Measurements from ENCODE around the gene CHAD. TPM values are rescaled to one million over a fixed set of nuclear protein-coding genes. Genes with fewer than 3 reads are reported as not detected.

The CHAD gene
- total and polyA plus RNA-seq, 2 of the 13 experiments (the other 11 are each of a cell fraction or from before 2014, with no cell fraction given) = 1.4 TPM; not detected in 1

GRCh38 chr17:50482516-50482915, 13.8 kb upstream of the CHAD start (continued):
- TF ChIP-seq ZBTB10 (CRISPR knock-in tag; IDR thresholded peaks at IDR 0.05; ENCODE audit: borderline replicate concordance) = no peak
- TF ChIP-seq ZNF432 (CRISPR knock-in tag; IDR thresholded peaks at IDR 0.05; ENCODE audit: borderline replicate concordance) = no peak
- TF ChIP-seq MIER3 (CRISPR knock-in tag; IDR thresholded peaks at IDR 0.05; ENCODE audit: borderline replicate concordance) = peak; percentile 62; the same call in 1 of the 2 replicates
- TF ChIP-seq PLSCR1 (CRISPR knock-in tag; IDR thresholded peaks at IDR 0.05; ENCODE audit: borderline replicate concordance) = no peak
- TF ChIP-seq MED13 (CRISPR knock-in tag; IDR thresholded peaks at IDR 0.05) = 0 out of 2 replicates have a peak, but pooled peaks have one; percentile 42
- no peak for TF ChIP-seq TARDBP (CRISPR knock-in tag; IDR thresholded peaks at IDR 0.05)
- TF ChIP-seq ZBTB42 (CRISPR knock-in tag; IDR thresholded peaks at IDR 0.05) = no peak
- TF ChIP-seq, protein P1, sequence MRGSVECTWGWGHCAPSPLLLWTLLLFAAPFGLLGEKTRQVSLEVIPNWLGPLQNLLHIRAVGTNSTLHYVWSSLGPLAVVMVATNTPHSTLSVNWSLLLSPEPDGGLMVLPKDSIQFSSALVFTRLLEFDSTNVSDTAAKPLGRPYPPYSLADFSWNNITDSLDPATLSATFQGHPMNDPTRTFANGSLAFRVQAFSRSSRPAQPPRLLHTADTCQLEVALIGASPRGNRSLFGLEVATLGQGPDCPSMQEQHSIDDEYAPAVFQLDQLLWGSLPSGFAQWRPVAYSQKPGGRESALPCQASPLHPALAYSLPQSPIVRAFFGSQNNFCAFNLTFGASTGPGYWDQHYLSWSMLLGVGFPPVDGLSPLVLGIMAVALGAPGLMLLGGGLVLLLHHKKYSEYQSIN (CRISPR knock-in tag; IDR thresholded peaks at IDR 0.05; ENCODE audit: borderline replicate concordance) = no peak
- no peak for TF ChIP-seq ZNF3 (CRISPR knock-in tag; IDR thresholded peaks at IDR 0.05)
- 0 out of 2 replicates have a peak, but pooled peaks have one; percentile 26 for TF ChIP-seq ZMYM4 (CRISPR knock-in tag; IDR thresholded peaks at IDR 0.05)
- peak; percentile 87 for TF ChIP-seq IRF2 (CRISPR knock-in tag; IDR thresholded peaks at IDR 0.05)
- TF ChIP-seq HIVEP1 (CRISPR knock-in tag; IDR thresholded peaks at IDR 0.05) = no peak
- no peak for TF ChIP-seq ZSCAN30 (CRISPR knock-in tag; IDR thresholded peaks at IDR 0.05)
- no peak for TF ChIP-seq SYNCRIP (IDR thresholded peaks at IDR 0.05; ENCODE audit: insufficient read depth, low read depth, low read length)
- TF ChIP-seq, protein P2, sequence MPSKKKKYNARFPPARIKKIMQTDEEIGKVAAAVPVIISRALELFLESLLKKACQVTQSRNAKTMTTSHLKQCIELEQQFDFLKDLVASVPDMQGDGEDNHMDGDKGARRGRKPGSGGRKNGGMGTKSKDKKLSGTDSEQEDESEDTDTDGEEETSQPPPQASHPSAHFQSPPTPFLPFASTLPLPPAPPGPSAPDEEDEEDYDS (CRISPR knock-in tag; IDR thresholded peaks at IDR 0.05) = peak; percentile 64
- no peak for TF ChIP-seq ZNF24 (IDR thresholded peaks at IDR 0.05)
- no peak for TF ChIP-seq KLF12 (CRISPR knock-in tag; IDR thresholded peaks at IDR 0.05; ENCODE audit: borderline replicate concordance)
- no peak for TF ChIP-seq IKZF1 (IDR thresholded peaks at IDR 0.05)
- peak; percentile 85 for TF ChIP-seq ZBED4 (CRISPR knock-in tag; IDR thresholded peaks at IDR 0.05; ENCODE audit: borderline replicate concordance)
